HG02943 (cell line): ENCODE measurements around the gene PITX3.
A peak's percentile ranks its signal among the peaks of the same experiment; 100 is the strongest.
"Not testable (repeated sequence)": the region's sequence is repeated elsewhere in the genome, so short reads cannot be mapped to it uniquely, and the experiment has no call there.

ENCODE experiments used
- ATAC-seq: cut with Tn5 transposase; IDR thresholded peaks from one replicate; pipeline ENCODE4 v1.9.1; 2021; ENCODE audit warnings: mild to moderate bottlenecking, low read depth, moderate library complexity; ENCODE audit not compliant: unreplicated experiment

Gene PITX3

GRCh38 chr10:102261196-102261595 lies 19.9 kb upstream of the PITX3 start:
- ATAC-seq: no peak

- ATAC-seq: no peak
Observed at GRCh38 chr10:102255404-102255803, 14.1 kb upstream of the PITX3 start.

- no peak for ATAC-seq
Observed at GRCh38 chr10:102254426-102254825, 13.1 kb upstream of the PITX3 start.

- not testable (repeated sequence) for ATAC-seq
Observed at GRCh38 chr10:102252508-102252907, 11.2 kb upstream of the PITX3 start.

- ATAC-seq: no peak
Observed at GRCh38 chr10:102247734-102248133, 6.4 kb upstream of the PITX3 start.

GRCh38 chr10:102246261-102246660 lies 4.9 kb upstream of the PITX3 start:
- ATAC-seq: no peak

GRCh38 chr10:102245932-102246251 lies 4.6 kb upstream of the PITX3 start:
- no peak for ATAC-seq

GRCh38 chr10:102245082-102245931 lies 4.0 kb upstream of the PITX3 start, which contains the start of gene GBF1:
TSS of gene GBF1 (plus strand) at chr10:102245532. CDS start at chr10:102258939, 13,407 bp downstream.
- peak; percentile 91 for ATAC-seq

- ATAC-seq: no peak
Observed at GRCh38 chr10:102243309-102243708, 2.0 kb upstream of the PITX3 start.

- ATAC-seq: no peak
Observed at GRCh38 chr10:102242118-102242485, 790 bp upstream of the PITX3 start.

GRCh38 chr10:102241032-102241443 lies 274 bp downstream of the PITX3 start:
- ATAC-seq: no peak

- no peak for ATAC-seq
Observed at GRCh38 chr10:102240467-102241031, 763 bp downstream of the PITX3 start.

GRCh38 chr10:102237711-102238252 lies 3.5 kb downstream of the PITX3 start:
- ATAC-seq: no peak

GRCh38 chr10:102236006-102236405 lies 5.3 kb downstream of the PITX3 start:
- ATAC-seq: no peak

- no peak for ATAC-seq
Observed at GRCh38 chr10:102235598-102235920, 5.8 kb downstream of the PITX3 start.

- ATAC-seq: no peak
Observed at GRCh38 chr10:102234888-102235597, 6.3 kb downstream of the PITX3 start.

- ATAC-seq: no peak
Observed at GRCh38 chr10:102233997-102234396, 7.3 kb downstream of the PITX3 start.

- ATAC-seq: no peak
Observed at GRCh38 chr10:102231357-102232318, 9.7 kb downstream of the PITX3 start.

- ATAC-seq: no peak
Observed at GRCh38 chr10:102230861-102231356, 10.4 kb downstream of the PITX3 start.

- ATAC-seq: no peak
Observed at GRCh38 chr10:102230264-102230860, 10.9 kb downstream of the PITX3 start.
